Right atrium auricular region (tissue), 2 donors: ENCODE data around the gene SLC39A12. TPM values are rescaled to one million over a fixed set of nuclear protein-coding genes. Genes with fewer than 3 reads are reported as not detected.

Experiments used
- DNase-seq: peaks from one replicate; pipeline ENCODE4 v3.0.0-alpha.2; 2019; ENCODE audit warnings: low spot score
- H3K27ac ChIP-seq, 2 donors: fragments of 200-600 bp; sonication (generic); 1 replicate in 1 of 2; 2 replicates in 1 of 2; pipeline ENCODE4 v1.5.1; 2016 to 2019
- H3K27me3 ChIP-seq, 2 donors: fragments of 200-600 bp; sonication (generic); one replicate each; pipeline versions ENCODE4 v1.5.1 to v1.6.0; 2017 to 2019
- H3K36me3 ChIP-seq: fragments of 200-600 bp; sonication (generic); one replicate; pipeline ENCODE4 v1.5.1; 2016
- H3K4me1 ChIP-seq, 2 donors: fragments of 200-600 bp; sonication (generic); one replicate each; pipeline versions ENCODE4 v1.5.1 to v1.6.0; 2017 to 2019
- H3K4me3 ChIP-seq, 2 donors: fragments of 200-600 bp; sonication (generic); 1 replicate in 1 of 2; 2 replicates in 1 of 2; pipeline ENCODE4 v1.5.1; 2017 to 2019; ENCODE audit warnings: mild to moderate bottlenecking in 1 of 2, moderate library complexity in 1 of 2
- H3K9me3 ChIP-seq, 2 donors: fragments of 200-600 bp; sonication (generic); one replicate each; pipeline ENCODE4 v1.5.1; 2019
- total RNA-seq, 2 donors: library from RNA; depleted of rRNA; stranded (reverse); fragments of >200 nt; gene quantifications; one replicate each; pipeline ENCODE4 v1.1.0, GENCODE V29; 2016
- TF ChIP-seq, protein P1 (sequence below), 2 donors: fragments of 200-600 bp; sonication (generic); IDR thresholded peaks; one replicate each; pipeline ENCODE4 v1.5.1; 2019; ENCODE audit warnings: antibody characterized with exemption in 2 of 2

Gene SLC39A12
- total RNA-seq, 2 donors from 2014 or later: not detected

DNA sequence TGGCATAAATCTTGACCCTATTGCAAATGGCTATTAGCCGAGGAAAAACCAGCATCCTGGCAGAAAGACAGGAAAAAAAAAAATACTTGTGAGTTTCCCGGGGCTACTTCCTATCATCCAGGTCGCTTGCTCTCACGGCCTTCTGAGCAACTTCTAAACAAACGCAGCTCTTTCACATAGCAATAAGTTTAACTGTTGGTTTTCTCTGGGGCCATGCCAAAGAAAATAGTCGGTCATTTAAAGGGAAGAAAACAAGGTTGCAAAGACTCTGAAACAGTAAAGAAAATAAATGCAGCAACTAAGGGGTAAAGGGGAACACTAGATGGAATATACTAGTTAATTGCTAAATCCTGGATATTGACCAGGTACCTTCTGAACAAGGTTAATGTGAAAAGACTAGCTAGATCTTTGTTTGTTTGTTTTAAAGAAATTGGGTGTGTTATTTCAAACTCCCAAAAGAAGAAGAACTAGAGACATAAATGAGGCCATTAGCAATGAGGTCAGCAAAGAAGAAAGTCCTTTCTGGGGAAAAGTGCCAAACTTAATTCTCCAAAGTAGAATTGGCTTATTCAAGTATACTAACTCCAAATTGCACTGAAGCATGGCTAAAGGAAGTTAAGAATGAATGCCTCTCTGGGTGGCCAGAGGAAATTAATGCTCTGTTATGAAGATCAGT, 54.2 kb downstream of the SLC39A12 start:
- no peaks in the 10 kb centered on the region for H3K9me3 ChIP-seq
- H3K27me3 ChIP-seq: no peaks in the 10 kb centered on the region
- TF ChIP-seq, protein P1, sequence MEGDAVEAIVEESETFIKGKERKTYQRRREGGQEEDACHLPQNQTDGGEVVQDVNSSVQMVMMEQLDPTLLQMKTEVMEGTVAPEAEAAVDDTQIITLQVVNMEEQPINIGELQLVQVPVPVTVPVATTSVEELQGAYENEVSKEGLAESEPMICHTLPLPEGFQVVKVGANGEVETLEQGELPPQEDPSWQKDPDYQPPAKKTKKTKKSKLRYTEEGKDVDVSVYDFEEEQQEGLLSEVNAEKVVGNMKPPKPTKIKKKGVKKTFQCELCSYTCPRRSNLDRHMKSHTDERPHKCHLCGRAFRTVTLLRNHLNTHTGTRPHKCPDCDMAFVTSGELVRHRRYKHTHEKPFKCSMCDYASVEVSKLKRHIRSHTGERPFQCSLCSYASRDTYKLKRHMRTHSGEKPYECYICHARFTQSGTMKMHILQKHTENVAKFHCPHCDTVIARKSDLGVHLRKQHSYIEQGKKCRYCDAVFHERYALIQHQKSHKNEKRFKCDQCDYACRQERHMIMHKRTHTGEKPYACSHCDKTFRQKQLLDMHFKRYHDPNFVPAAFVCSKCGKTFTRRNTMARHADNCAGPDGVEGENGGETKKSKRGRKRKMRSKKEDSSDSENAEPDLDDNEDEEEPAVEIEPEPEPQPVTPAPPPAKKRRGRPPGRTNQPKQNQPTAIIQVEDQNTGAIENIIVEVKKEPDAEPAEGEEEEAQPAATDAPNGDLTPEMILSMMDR (IDR thresholded peaks at IDR 0.05): no peak
- no peak for DNase-seq
- no peaks in the 10 kb centered on the region for H3K36me3 ChIP-seq
- H3K27ac ChIP-seq: no peak overlapping the region
- H3K4me1 ChIP-seq: no peaks in the 10 kb centered on the region
- H3K4me3 ChIP-seq: no peak overlapping the region

DNA sequence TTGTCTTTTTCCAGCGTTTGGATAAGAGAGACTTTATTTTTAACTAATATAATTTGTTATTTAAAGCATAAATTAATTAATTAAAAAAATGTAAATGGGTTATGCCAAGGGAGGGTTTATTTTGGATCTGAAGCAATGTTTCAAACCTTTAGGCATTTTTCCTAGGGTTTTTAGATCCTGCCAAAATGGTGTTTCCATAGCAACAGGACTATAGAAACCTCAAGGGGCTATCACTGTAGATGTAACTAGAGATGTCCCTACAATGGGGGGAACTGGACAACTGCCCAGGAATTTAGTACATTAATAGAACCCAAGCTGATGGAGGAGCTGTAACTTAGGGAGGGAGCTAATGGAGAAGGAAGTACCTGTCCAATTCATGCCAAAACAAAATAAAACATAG, 57.3 kb downstream of the SLC39A12 start:
- Histone ChIP-seq H3K4me3 (no peak overlapping the region), H3K36me3 (no peaks in the 10 kb centered on the region), H3K27ac (no peak overlapping the region), H3K4me1 (no peaks in the 10 kb centered on the region), H3K9me3 (no peaks in the 10 kb centered on the region), H3K27me3 (no peaks in the 10 kb centered on the region)
- DNase-seq: no peak
- TF ChIP-seq, protein P1 (IDR thresholded peaks at IDR 0.05): no peak

DNA sequence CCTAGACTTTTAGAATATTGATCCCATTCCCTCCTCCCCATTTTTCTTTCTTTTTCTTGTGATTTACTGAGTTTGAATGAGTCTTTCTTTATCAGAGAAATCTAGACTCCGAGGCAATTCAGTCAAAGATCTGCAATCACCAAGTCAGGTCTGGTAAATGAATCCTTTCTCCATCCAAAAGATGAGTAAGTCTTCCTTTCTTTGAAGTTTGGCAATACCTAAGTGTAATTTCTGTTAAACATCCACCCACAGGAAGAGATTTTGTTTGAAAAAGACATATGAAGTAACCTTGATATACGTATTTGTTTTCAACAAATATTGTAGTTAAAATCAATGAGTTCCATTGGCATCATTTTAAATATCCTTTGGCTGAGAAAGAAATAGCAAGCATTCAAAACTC, 58.3 kb downstream of the SLC39A12 start:
- Histone ChIP-seq H3K27me3 (no peaks in the 10 kb centered on the region), H3K9me3 (no peaks in the 10 kb centered on the region), H3K36me3 (no peaks in the 10 kb centered on the region), H3K27ac (no peak overlapping the region), H3K4me1 (no peaks in the 10 kb centered on the region), H3K4me3 (no peak overlapping the region)
- TF ChIP-seq, protein P1 (IDR thresholded peaks at IDR 0.05): no peak
- DNase-seq: no peak

DNA sequence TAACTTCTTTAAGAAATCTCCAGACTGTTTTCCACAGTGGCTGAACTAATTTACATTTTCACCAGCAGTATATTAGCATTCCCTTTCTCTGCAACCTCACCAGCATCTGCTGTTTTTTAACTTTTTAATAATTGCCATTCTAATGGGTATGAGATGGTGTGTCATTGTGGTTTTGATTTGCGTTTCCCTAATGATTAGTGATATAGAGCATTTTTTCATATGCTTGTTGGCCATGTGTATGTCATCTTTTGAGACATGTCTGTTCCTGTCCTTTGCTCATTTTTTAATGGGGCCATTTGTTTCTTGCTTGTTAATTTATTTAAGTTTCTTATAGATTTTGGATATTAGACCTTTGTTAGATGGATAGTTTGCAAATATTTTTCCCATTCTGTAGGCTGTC, 68.8 kb downstream of the SLC39A12 start:
- no peak for DNase-seq
- H3K36me3 ChIP-seq: no peaks in the 10 kb centered on the region
- TF ChIP-seq, protein P1 (IDR thresholded peaks at IDR 0.05): no peak
- no peak overlapping the region for H3K27ac ChIP-seq
- H3K4me3 ChIP-seq: no peak overlapping the region
- peaks cover 0 to 16% of the 10 kb centered on the region in 2 donors for H3K9me3 ChIP-seq
- H3K4me1 ChIP-seq: no peaks in the 10 kb centered on the region
- no peaks in the 10 kb centered on the region for H3K27me3 ChIP-seq

DNA sequence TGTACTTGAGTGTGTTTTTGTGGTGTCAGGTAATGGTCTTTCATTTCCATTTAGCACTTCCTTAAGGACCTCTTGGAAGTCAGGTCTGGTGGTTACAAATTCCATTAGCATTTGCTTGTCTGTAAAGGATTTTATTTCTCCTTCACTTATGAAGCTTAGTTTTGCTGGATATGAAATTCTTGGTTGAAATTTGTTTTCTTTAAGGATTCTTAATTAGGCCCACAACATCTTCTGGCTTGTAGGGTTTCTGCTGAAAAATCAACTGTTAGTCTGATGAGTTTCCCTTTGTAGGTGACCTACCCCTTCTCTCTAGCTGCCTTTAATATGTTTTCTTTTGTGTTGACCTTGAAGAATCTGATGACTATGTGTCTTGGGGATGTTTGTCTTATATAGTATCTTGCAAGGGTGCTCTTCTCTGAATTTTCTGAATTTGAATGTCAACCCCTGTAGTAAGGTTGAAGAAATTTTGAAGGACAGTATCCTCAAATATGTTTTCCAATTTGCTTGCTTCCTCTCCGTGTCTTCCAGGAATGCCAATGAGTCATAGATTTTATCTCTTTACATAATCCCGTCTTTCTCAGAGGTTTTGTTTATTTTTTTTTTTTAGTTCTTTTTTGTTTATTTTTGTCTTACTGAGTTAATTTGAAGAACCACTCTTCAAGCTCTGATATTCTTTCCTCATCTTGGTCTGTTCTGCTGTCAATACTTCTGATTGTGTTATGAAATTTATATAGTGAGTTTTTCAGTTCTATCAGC, 70.2 kb downstream of the SLC39A12 start:
- H3K27me3 ChIP-seq: no peaks in the 10 kb centered on the region
- H3K27ac ChIP-seq: no peak overlapping the region
- H3K9me3 ChIP-seq: peaks cover 0 to 16% of the 10 kb centered on the region in 2 donors
- TF ChIP-seq, protein P1 (IDR thresholded peaks at IDR 0.05): no peak
- H3K4me1 ChIP-seq: no peaks in the 10 kb centered on the region
- DNase-seq: no peak
- H3K36me3 ChIP-seq: no peaks in the 10 kb centered on the region
- H3K4me3 ChIP-seq: no peak overlapping the region
